Melanocyte of skin (primary cell): Measurements from ENCODE around the gene CTAG1A. TPM values are rescaled to one million over a fixed set of nuclear protein-coding genes. Genes with fewer than 3 reads are reported as not detected.

Experiments used
- small RNA-seq, 2 donors: library from RNA; depleted of rRNA; stranded (forward); fragments of <200 nt; gene quantifications; one replicate each; pipeline ENCODE3, GENCODE V24; 2012
- total RNA-seq, 2 donors: library from RNA; depleted of rRNA; stranded (reverse); fragments of >200 nt; gene quantifications; 2 replicates each; pipeline ENCODE4 v1.2.3, GENCODE V29; 2012

The CTAG1A gene
- total RNA-seq, result not detected

DNA sequence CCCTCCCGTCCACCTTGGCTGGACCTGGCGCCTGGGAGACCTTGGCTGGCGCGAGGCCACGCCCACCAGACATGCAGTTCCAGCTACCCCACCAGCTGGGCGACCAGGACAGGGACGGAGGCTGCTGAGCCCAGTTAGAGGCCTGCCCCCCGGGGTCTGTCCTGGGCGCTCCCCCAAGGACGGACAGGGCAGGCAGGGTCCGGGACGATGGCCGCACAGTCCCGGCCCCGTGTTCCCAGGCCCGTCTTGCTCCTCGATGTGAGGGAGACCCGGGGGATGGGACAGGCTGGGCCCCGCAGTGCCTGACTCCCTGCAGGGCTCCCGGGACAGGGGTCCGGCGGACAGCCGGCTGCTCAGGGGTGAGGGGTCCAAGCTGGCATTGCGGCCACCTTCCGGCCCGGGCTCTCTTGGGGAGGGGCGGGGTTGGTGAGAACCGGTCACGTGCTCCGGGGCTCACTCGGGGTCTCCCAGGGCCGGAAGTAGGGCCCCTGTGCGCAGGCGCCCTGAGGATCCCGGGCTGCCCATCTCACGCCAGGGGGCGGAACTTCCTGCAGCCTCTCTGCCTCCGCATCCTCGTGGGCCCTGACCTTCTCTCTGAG, at the start of gene CTAG1A:
Gene CTAG1A, plus strand, starts transcription at position 549 of the 599 bp plus-strand sequence. CDS start 74 bp downstream, outside the sequence.

DNA sequence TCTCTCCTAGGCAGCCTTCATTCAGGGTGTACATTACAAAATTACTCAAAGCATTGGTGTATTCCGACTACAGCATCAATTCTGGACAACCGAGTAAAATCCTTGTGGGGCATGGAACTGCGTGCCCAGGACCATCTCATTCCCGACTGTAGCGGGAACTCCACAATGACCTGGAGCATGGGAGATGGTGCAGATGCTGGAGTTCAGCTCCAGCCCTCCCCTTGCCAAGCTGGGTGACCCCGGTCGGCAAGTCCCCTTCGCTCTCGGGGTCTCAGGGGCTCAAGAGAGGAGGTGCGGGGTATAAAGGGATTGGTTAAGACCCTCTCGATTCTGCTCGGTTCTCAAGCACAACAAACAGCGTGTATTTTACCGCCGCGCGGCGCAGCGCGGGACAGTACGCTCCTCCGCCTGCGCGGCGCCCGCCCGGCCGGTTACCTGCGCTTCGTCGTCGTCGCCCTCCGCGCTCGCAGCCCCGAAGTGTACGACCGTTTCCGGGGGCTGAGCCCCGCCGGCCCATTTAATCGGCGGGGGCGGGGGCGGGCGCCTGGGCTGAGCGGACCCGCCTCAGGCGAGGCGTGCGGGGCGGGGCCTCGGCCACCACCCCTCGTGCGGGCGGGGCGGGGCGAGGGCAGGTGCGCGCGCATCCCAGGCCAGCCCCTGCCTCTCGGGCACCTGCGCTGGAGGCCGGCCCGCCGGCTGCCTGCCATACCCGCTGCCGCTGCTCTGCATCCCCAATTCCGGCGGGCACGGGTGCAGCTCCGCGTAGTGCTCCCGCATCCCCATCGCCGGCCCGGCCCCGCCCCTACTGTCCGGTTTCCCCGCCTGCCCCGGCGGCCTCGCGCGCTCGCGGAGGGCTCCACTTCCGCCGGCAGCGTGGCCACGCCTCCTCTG, 38.3 kb upstream of the CTAG1A start, which contains the start of gene G6PD:
Gene G6PD, minus strand, starts transcription at position 493 of the 891 bp plus-strand sequence. CDS start 691 bp downstream, outside the sequence.

DNA sequence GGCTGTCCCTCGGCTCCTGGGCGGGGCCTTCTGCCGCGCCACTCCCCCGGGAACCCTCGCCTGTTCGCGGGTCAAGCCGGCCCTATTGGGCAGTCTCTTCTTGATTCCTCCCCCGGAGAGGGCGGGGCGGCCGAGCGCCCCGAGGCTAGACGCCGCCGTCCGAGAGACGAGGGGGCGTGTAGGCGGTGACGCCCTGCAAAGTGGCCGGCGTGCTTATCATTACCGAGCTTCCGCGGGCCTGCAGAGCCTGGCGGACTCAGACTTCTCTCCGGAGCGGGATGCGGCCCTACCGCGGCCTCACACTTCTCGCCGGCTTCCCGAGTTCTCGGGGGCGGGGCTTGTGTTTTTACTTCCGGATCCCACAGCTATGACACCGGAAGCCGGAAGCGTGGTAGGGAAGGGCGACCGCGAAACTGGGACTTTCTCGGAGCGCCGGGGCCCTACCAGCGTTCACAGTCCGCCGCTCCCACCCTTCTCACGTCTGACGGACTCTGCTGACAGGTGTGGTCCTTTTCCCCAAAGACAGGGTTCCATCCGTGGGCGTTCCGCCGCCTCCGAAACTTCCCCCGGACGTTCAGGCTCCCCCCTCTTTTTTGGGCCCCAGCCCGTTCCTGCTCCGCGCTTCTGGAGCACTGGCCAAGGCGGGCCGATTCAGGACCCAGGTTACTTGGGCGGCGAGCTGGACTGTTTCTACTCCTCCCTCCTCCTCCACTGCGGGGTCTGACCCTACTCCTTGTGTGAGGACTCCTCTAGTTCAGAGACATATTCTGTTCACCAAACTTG, 37.5 kb upstream of the CTAG1A start, which contains the start of gene IKBKG:
Gene IKBKG, plus strand, starts transcription at position 376 of the 783 bp plus-strand sequence. CDS start 4,383 bp downstream, outside the sequence.

DNA sequence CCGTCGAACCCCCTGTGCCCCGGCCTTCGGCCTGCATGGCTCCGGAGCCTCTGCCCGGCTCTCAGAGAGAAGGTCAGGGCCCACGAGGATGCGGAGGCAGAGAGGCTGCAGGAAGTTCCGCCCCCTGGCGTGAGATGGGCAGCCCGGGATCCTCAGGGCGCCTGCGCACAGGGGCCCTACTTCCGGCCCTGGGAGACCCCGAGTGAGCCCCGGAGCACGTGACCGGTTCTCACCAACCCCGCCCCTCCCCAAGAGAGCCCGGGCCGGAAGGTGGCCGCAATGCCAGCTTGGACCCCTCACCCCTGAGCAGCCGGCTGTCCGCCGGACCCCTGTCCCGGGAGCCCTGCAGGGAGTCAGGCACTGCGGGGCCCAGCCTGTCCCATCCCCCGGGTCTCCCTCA, 34.2 kb downstream of the CTAG1A start, which contains the start of gene CTAG1B:
Gene CTAG1B, minus strand, starts transcription at position 101 of the 400 bp plus-strand sequence. Its CDS starts 64 bp downstream, at position 37.

Small RNA genes lying within 50 kb of the gene (small RNA-seq; reads per million reads assigned to genes)
- gene AC244090.1 (0 reads per million in 2 donors), gene AC244107.2 (0 reads per million in 2 donors)

Other genes with a start within 250 kb of the CTAG1A start
- 100 to 1,000 TPM; 765 to 976 TPM for gene FLNA, start 210.5 kb upstream of the CTAG1A start, total RNA-seq
- gene EMD, start 205.8 kb upstream of the CTAG1A start, total RNA-seq, result 10 to 100 TPM; 27.5 to 42.0 TPM
- gene RPL10, start 186.8 kb upstream of the CTAG1A start, total RNA-seq, result 1,000 to 10,000 TPM in 1 of 2 donors, 100 to 1,000 TPM in 1; 813 to 1,193 TPM
- gene DNASE1L1, start 175.9 kb upstream of the CTAG1A start, total RNA-seq, result 10 to 100 TPM; 28.6 to 31.3 TPM
- 10 to 100 TPM; 27.0 to 29.6 TPM for gene TAFAZZIN, start 173.6 kb upstream of the CTAG1A start, total RNA-seq
- gene ATP6AP1, start 156.5 kb upstream of the CTAG1A start, total RNA-seq, result 100 to 1,000 TPM in 1 of 2 donors, 10 to 100 TPM in 1; 76.6 to 118 TPM
- gene GDI1, start 148.0 kb upstream of the CTAG1A start, total RNA-seq, result 100 to 1,000 TPM in 1 of 2 donors, 10 to 100 TPM in 1; 98.1 to 105 TPM
- 10 to 100 TPM; 29.0 to 37.2 TPM for gene FAM50A, start 141.0 kb upstream of the CTAG1A start, total RNA-seq
- gene PLXNA3, start 126.9 kb upstream of the CTAG1A start, total RNA-seq, result 1 to 10 TPM; 1.7 to 8.3 TPM
- 10 to 100 TPM; 25.5 to 33.6 TPM for gene LAGE3, start 105.9 kb upstream of the CTAG1A start, total RNA-seq
- 10 to 100 TPM; 36.1 to 59.6 TPM for gene UBL4A, start 98.5 kb upstream of the CTAG1A start, total RNA-seq
- gene SLC10A3, start 94.5 kb upstream of the CTAG1A start, total RNA-seq, result 10 to 100 TPM in 1 of 2 donors, 1 to 10 TPM in 1; 5.2 to 10.7 TPM
- 10 to 100 TPM; 20.6 to 21.7 TPM for gene FAM3A, start 68.9 kb upstream of the CTAG1A start, total RNA-seq
- gene G6PD, start 38.3 kb upstream of the CTAG1A start, total RNA-seq, result 100 to 1,000 TPM; 145 to 171 TPM
- gene IKBKG, start 37.5 kb upstream of the CTAG1A start, total RNA-seq, result 10 to 100 TPM; 12.0 to 15.3 TPM
- gene CTAG1B, start 34.1 kb downstream of the CTAG1A start, total RNA-seq, result not detected
- gene CTAG2, start 68.4 kb downstream of the CTAG1A start, total RNA-seq, result not detected
- gene GAB3, start 165.9 kb downstream of the CTAG1A start, total RNA-seq, result 10 to 100 TPM in 1 of 2 donors, under 1 TPM in 1; 0.33 to 10.7 TPM
- 10 to 100 TPM; 26.8 to 78.9 TPM for gene DKC1, start 177.7 kb downstream of the CTAG1A start, total RNA-seq
- 10 to 100 TPM; 20.0 to 22.0 TPM for gene MPP1, start 220.4 kb downstream of the CTAG1A start, total RNA-seq
- not detected for gene SMIM9, start 249.5 kb downstream of the CTAG1A start, total RNA-seq